Glomerular endothelial cell (primary cell): ENCODE measurements around the gene KRTAP19-2. TPM values are rescaled to one million over a fixed set of nuclear protein-coding genes. Genes with fewer than 3 reads are reported as not detected.

Source experiments
- total RNA-seq: library from RNA; depleted of rRNA; stranded (reverse); fragments of >200 nt; gene quantifications from 2 replicates; pipeline ENCODE4 v1.2.3, GENCODE V29; 2015

The KRTAP19-2 gene
- total RNA-seq, 1 donor from 2014 or later, result not detected

Other genes starting within 250 kb of the KRTAP19-2 start
- gene KRTAP24-1, start 204.5 kb downstream of the KRTAP19-2 start, total RNA-seq, result not detected in 2 replicates
- gene KRTAP25-1, start 197.9 kb downstream of the KRTAP19-2 start, total RNA-seq, result not detected in 2 replicates
- gene KRTAP26-1, start 167.1 kb downstream of the KRTAP19-2 start, total RNA-seq, result not detected in 2 replicates
- not detected in 2 replicates for gene KRTAP27-1, start 149.7 kb downstream of the KRTAP19-2 start, total RNA-seq
- not detected in 2 replicates for gene KRTAP23-1, start 138.8 kb downstream of the KRTAP19-2 start, total RNA-seq
- not detected in 2 replicates for gene KRTAP13-2, start 115.2 kb downstream of the KRTAP19-2 start, total RNA-seq
- not detected in 2 replicates for gene KRTAP13-1, start 91.4 kb downstream of the KRTAP19-2 start, total RNA-seq
- gene KRTAP13-3, start 61.5 kb downstream of the KRTAP19-2 start, total RNA-seq, result not detected in 2 replicates
- gene KRTAP13-4, start 57.2 kb downstream of the KRTAP19-2 start, total RNA-seq, result not detected in 2 replicates
- gene KRTAP15-1, start 47.2 kb downstream of the KRTAP19-2 start, total RNA-seq, result not detected in 2 replicates
- not detected in 2 replicates for gene KRTAP19-1, start 7.1 kb downstream of the KRTAP19-2 start, total RNA-seq
- gene KRTAP19-3, start 4.6 kb upstream of the KRTAP19-2 start, total RNA-seq, result not detected in 2 replicates
- gene KRTAP19-4, start 9.7 kb upstream of the KRTAP19-2 start, total RNA-seq, result not detected in 2 replicates
- gene KRTAP19-5, start 14.7 kb upstream of the KRTAP19-2 start, total RNA-seq, result not detected in 2 replicates
- gene KRTAP19-6, start 54.4 kb upstream of the KRTAP19-2 start, total RNA-seq, result not detected in 2 replicates
- gene KRTAP19-7, start 73.9 kb upstream of the KRTAP19-2 start, total RNA-seq, result not detected in 2 replicates
- not detected in 2 replicates for gene KRTAP22-2, start 103.0 kb upstream of the KRTAP19-2 start, total RNA-seq
- not detected in 2 replicates for gene KRTAP6-3, start 105.0 kb upstream of the KRTAP19-2 start, total RNA-seq
- gene KRTAP6-2, start 111.5 kb upstream of the KRTAP19-2 start, total RNA-seq, result not detected in 2 replicates
- gene KRTAP22-1, start 113.7 kb upstream of the KRTAP19-2 start, total RNA-seq, result not detected in 2 replicates
- gene KRTAP6-1, start 126.5 kb upstream of the KRTAP19-2 start, total RNA-seq, result not detected in 2 replicates
- gene KRTAP20-1, start 129.0 kb upstream of the KRTAP19-2 start, total RNA-seq, result not detected in 2 replicates
- gene KRTAP20-4, start 133.2 kb upstream of the KRTAP19-2 start, total RNA-seq, result not detected in 2 replicates
- not detected in 2 replicates for gene KRTAP20-2, start 147.8 kb upstream of the KRTAP19-2 start, total RNA-seq
- gene KRTAP20-3, start 155.4 kb upstream of the KRTAP19-2 start, total RNA-seq, result not detected in 2 replicates
- gene KRTAP21-3, start 231.3 kb upstream of the KRTAP19-2 start, total RNA-seq, result not detected in 2 replicates